ENCODE results near the gene NPTXR. TPM values are rescaled to one million over a fixed set of nuclear protein-coding genes. Genes with fewer than 3 reads are reported as not detected.

The NPTXR gene
- total RNA-seq, 2 experiments from 2014 or later, result 0.08 TPM; not detected in 1

GRCh38 chr22:38881997-38882879 lies 38.4 kb upstream of the NPTXR start:
- Histone ChIP-seq H3K4me3 (ENCODE audit: low read depth, low read length, poor library complexity, severe bottlenecking) (no peak overlapping the region), H2AFZ (ENCODE audit: low read length) (no peak overlapping the region), H3K79me2 (ENCODE audit: insufficient read depth, low read depth, low read length) (no peaks in the 10 kb centered on the region), H3K27ac (ENCODE audit: low read depth, low read length, poor library complexity, severe bottlenecking) (no peak overlapping the region), H3K4me2 (ENCODE audit: low read length) (no peak overlapping the region), H4K20me1 (ENCODE audit: insufficient read depth, low read length) (no peaks in the 10 kb centered on the region), H3K4me1 (ENCODE audit: insufficient read depth, low read length, poor library complexity, severe bottlenecking) (no peaks in the 10 kb centered on the region), H3K9me3 (ENCODE audit: low read length) (no peaks in the 10 kb centered on the region), H3K36me3 (ENCODE audit: insufficient read depth, low read length) (no peaks in the 10 kb centered on the region), H3K9me2 (ENCODE audit: insufficient read depth, low read length) (no peaks in the 10 kb centered on the region)
- intact Hi-C loops (cut with micrococcal nuclease; ENCODE audit: unreplicated experiment), result no loop called here
- POLR2A ChIA-PET, result no interaction called here
- BruUV-seq (replicated peaks), result no TSS peak
- TF ChIP-seq EZH2phosphoT487 (IDR thresholded peaks at IDR 0.05; ENCODE audit: borderline replicate concordance, low read depth, low read length), result no peak
- TF ChIP-seq, protein P1, sequence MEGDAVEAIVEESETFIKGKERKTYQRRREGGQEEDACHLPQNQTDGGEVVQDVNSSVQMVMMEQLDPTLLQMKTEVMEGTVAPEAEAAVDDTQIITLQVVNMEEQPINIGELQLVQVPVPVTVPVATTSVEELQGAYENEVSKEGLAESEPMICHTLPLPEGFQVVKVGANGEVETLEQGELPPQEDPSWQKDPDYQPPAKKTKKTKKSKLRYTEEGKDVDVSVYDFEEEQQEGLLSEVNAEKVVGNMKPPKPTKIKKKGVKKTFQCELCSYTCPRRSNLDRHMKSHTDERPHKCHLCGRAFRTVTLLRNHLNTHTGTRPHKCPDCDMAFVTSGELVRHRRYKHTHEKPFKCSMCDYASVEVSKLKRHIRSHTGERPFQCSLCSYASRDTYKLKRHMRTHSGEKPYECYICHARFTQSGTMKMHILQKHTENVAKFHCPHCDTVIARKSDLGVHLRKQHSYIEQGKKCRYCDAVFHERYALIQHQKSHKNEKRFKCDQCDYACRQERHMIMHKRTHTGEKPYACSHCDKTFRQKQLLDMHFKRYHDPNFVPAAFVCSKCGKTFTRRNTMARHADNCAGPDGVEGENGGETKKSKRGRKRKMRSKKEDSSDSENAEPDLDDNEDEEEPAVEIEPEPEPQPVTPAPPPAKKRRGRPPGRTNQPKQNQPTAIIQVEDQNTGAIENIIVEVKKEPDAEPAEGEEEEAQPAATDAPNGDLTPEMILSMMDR (conservative IDR thresholded peaks at IDR 0.05; ENCODE audit: low read length), result no peak
- CTCF ChIA-PET (ENCODE audit: unreplicated experiment), result no interaction called here
- DNase-seq (ENCODE audit: low spot score), result no peak

GRCh38 chr22:38881464-38881871 lies 37.6 kb upstream of the NPTXR start:
- DNase-seq (ENCODE audit: low spot score), result no peak
- H3K9me2 ChIP-seq (ENCODE audit: insufficient read depth, low read length), result no peaks in the 10 kb centered on the region
- no peaks in the 10 kb centered on the region for H4K20me1 ChIP-seq (ENCODE audit: insufficient read depth, low read length)
- ChIA-PET POLR2A (no interaction called here), CTCF (ENCODE audit: unreplicated experiment) (no interaction called here)
- intact Hi-C loops (cut with micrococcal nuclease; ENCODE audit: unreplicated experiment), result no loop called here
- TF ChIP-seq EZH2phosphoT487 (IDR thresholded peaks at IDR 0.05; ENCODE audit: borderline replicate concordance, low read depth, low read length), result no peak
- TF ChIP-seq, protein P1 (conservative IDR thresholded peaks at IDR 0.05; ENCODE audit: low read length), result no peak
- no peaks in the 10 kb centered on the region for H3K36me3 ChIP-seq (ENCODE audit: insufficient read depth, low read length)
- H3K27ac ChIP-seq (ENCODE audit: low read depth, low read length, poor library complexity, severe bottlenecking), result no peak overlapping the region
- H3K79me2 ChIP-seq (ENCODE audit: insufficient read depth, low read depth, low read length), result no peaks in the 10 kb centered on the region
- no peaks in the 10 kb centered on the region for H3K4me1 ChIP-seq (ENCODE audit: insufficient read depth, low read length, poor library complexity, severe bottlenecking)
- H2AFZ ChIP-seq (ENCODE audit: low read length), result no peak overlapping the region
- H3K4me3 ChIP-seq (ENCODE audit: low read depth, low read length, poor library complexity, severe bottlenecking), result no peak overlapping the region
- no peaks in the 10 kb centered on the region for H3K9me3 ChIP-seq (ENCODE audit: low read length)
- H3K4me2 ChIP-seq (ENCODE audit: low read length), result no peak overlapping the region
- BruUV-seq (replicated peaks), result no TSS peak

DNA sequence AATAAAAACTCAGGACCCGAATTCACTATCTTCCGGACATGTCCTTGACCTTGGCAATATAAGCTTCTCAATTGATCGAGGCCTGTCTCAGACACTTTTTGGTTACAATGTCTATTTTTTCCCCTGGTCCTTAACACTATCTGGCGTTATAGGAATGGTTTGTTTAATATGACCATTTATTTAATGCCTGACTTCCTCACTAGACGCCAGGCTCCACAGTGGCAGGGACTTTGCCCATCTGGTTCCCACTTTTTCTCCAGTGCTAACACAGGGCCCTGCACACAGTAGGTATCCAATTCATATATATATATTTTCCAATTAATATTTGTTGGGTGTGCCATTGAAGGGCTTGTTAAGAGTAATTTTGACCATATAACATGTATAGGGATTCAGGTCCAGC lies 36.1 kb upstream of the NPTXR start:
- TF ChIP-seq, protein P1 (conservative IDR thresholded peaks at IDR 0.05; ENCODE audit: low read length), result no peak
- TF ChIP-seq EZH2phosphoT487 (IDR thresholded peaks at IDR 0.05; ENCODE audit: borderline replicate concordance, low read depth, low read length), result no peak
- ChIA-PET CTCF (ENCODE audit: unreplicated experiment) (no interaction called here), POLR2A (no interaction called here)
- no peak overlapping the region for H3K4me2 ChIP-seq (ENCODE audit: low read length)
- H2AFZ ChIP-seq (ENCODE audit: low read length), result no peak overlapping the region
- no peaks in the 10 kb centered on the region for H3K9me3 ChIP-seq (ENCODE audit: low read length)
- no peak overlapping the region for H3K4me3 ChIP-seq (ENCODE audit: low read depth, low read length, poor library complexity, severe bottlenecking)
- H3K9me2 ChIP-seq (ENCODE audit: insufficient read depth, low read length), result no peaks in the 10 kb centered on the region
- H4K20me1 ChIP-seq (ENCODE audit: insufficient read depth, low read length), result no peaks in the 10 kb centered on the region
- no peaks in the 10 kb centered on the region for H3K36me3 ChIP-seq (ENCODE audit: insufficient read depth, low read length)
- BruUV-seq (replicated peaks), result no TSS peak
- intact Hi-C loops (cut with micrococcal nuclease; ENCODE audit: unreplicated experiment), result no loop called here
- DNase-seq (ENCODE audit: low spot score), result no peak
- H3K4me1 ChIP-seq (ENCODE audit: insufficient read depth, low read length, poor library complexity, severe bottlenecking), result no peaks in the 10 kb centered on the region
- no peak overlapping the region for H3K27ac ChIP-seq (ENCODE audit: low read depth, low read length, poor library complexity, severe bottlenecking)
- H3K79me2 ChIP-seq (ENCODE audit: insufficient read depth, low read depth, low read length), result no peaks in the 10 kb centered on the region

Measured in OCI-LY7 (cell line).